Gastrocnemius medialis (tissue), 4 donors: ENCODE measurements around the gene TEKT5. TPM values are rescaled to one million over a fixed set of nuclear protein-coding genes. Genes with fewer than 3 reads are reported as not detected.

Source experiments
- ATAC-seq, 2 donors: fragments of 150-250 bp; one replicate each; pipeline ENCODE4 v1.9.1; 2016
- DNase-seq, 2 donors: peaks; one replicate each; pipeline ENCODE4 v3.0.0-alpha.2; 2019
- H3K27ac ChIP-seq, 4 donors: fragments of 200-600 bp; sonication (generic); 1 replicate in 1 of 4; 2 replicates in 3 of 4; pipeline ENCODE4 v1.5.1; 2016 to 2018; ENCODE audit warnings: mild to moderate bottlenecking in 2 of 4, moderate library complexity in 1 of 4
- H3K27me3 ChIP-seq, 3 donors: fragments of 200-600 bp; sonication (generic) in 2 of 3; 1 replicate in 1 of 3; 2 replicates in 2 of 3; pipeline versions ENCODE4 v1.5.1 to v1.6.0; 2016 to 2019; ENCODE audit warnings: mild to moderate bottlenecking in 1 of 3, moderate library complexity in 1 of 3
- H3K36me3 ChIP-seq, 2 donors: fragments of 200-600 bp; sonication (generic) in 1 of 2; one replicate each; pipeline ENCODE4 v1.5.1; 2017 to 2018
- H3K4me1 ChIP-seq, 2 donors: fragments of 200-600 bp; sonication (generic) in 1 of 2; one replicate each; pipeline ENCODE4 v1.5.1; 2016 to 2017; ENCODE audit warnings: mild to moderate bottlenecking in 2 of 2
- H3K4me3 ChIP-seq, 4 donors: fragments of 200-600 bp; sonication (generic) in 3 of 4; 1 replicate in 1 of 4; 2 replicates in 3 of 4; pipeline ENCODE4 v1.5.1; 2016 to 2019; ENCODE audit warnings: mild to moderate bottlenecking in 2 of 4
- H3K9me3 ChIP-seq, 3 donors: fragments of 200-600 bp; sonication (generic) in 2 of 3; 1 replicate in 1 of 3; 2 replicates in 2 of 3; pipeline ENCODE4 v1.5.1; 2016 to 2019
- POLR2A ChIP-seq, 2 donors: fragments of 450-650 bp; IDR thresholded peaks; one replicate each; pipeline ENCODE4 v1.6.1; 2017; ENCODE audit warnings: antibody characterized with exemption in 2 of 2, mild to moderate bottlenecking in 2 of 2, moderate library complexity in 2 of 2
- in situ Hi-C, 4 donors: fragments of 200-750 bp; cut with MboI; loops; one replicate each; pipeline versions ENCODE4 v1.15.0 to v1.8.0; 2017; ENCODE audit warnings: low sequenced_read_pairs in 4 of 4
- intact Hi-C: fragments of 100-400 bp; cut with DNase I; formaldehyde crosslinking; loops from one replicate; pipeline ENCODE4 v1.15.1; 2023; ENCODE audit warnings: low total_unique reads
- total RNA-seq, 4 donors: library from RNA; depleted of rRNA; stranded (reverse); fragments of >200 nt; gene quantifications; one replicate each; pipeline versions ENCODE4 v1.1.0 to v1.2.3, GENCODE V29; 2016
- TF ChIP-seq, protein P1 (sequence below), 5 experiments: fragments of 450-650 bp in 3 of 5; fragments of 200-600 bp in 2 of 5; sonication (generic) in 2 of 5; IDR thresholded peaks in 4 of 5; conservative IDR thresholded peaks in 1 of 5; 1 replicate in 4 of 5; 2 replicates in 1 of 5; pipeline ENCODE4 v1.5.1; 2016 to 2019; ENCODE audit warnings: antibody characterized with exemption in 5 of 5, mild to moderate bottlenecking in 3 of 5, moderate library complexity in 3 of 5

The TEKT5 gene
- total RNA-seq, 4 donors from 2014 or later: not detected

GRCh38 chr16:10589109-10589508 is 105.6 kb downstream of the TEKT5 start:
- no peak for ATAC-seq
- no peak for DNase-seq

DNA sequence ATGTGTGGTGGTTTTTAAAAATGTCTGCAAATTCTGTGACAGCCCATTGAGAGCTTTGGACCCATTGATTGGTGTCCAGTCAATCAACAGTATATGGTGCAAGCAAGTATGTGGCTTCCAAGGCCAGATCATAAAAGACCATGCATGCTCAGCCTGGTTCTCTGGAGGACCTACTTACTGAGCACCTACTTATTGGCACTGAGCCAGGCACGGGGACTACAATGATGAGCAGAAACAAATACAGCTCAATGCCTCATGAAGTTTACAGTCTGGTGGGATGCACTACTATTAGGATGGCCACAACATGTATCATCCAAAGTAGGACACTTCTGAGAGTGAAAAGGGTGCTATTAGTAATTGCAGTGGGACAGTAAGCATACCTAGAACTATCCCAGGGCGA is 107.1 kb downstream of the TEKT5 start:
- Histone ChIP-seq H3K36me3 (no peaks in the 10 kb centered on the region), H3K27me3 (no peaks in the 10 kb centered on the region), H3K4me1 (no peaks in the 10 kb centered on the region), H3K27ac (no peak overlapping the region), H3K9me3 (no peaks in the 10 kb centered on the region), H3K4me3 (no peak overlapping the region)
- intact Hi-C loops: no loop called here
- DNase-seq (no peak), ATAC-seq (no peak)
- no peak for TF ChIP-seq POLR2A (IDR thresholded peaks at IDR 0.05)
- TF ChIP-seq, protein P1, sequence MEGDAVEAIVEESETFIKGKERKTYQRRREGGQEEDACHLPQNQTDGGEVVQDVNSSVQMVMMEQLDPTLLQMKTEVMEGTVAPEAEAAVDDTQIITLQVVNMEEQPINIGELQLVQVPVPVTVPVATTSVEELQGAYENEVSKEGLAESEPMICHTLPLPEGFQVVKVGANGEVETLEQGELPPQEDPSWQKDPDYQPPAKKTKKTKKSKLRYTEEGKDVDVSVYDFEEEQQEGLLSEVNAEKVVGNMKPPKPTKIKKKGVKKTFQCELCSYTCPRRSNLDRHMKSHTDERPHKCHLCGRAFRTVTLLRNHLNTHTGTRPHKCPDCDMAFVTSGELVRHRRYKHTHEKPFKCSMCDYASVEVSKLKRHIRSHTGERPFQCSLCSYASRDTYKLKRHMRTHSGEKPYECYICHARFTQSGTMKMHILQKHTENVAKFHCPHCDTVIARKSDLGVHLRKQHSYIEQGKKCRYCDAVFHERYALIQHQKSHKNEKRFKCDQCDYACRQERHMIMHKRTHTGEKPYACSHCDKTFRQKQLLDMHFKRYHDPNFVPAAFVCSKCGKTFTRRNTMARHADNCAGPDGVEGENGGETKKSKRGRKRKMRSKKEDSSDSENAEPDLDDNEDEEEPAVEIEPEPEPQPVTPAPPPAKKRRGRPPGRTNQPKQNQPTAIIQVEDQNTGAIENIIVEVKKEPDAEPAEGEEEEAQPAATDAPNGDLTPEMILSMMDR (IDR thresholded peaks at IDR 0.05 in 4 of 5, conservative IDR thresholded peaks at IDR 0.05 in 1 of 5): no peak
- in situ Hi-C loops: no loop called here

More at GRCh38 chr16:10589109-10589508, 105.6 kb downstream of the TEKT5 start:
- H3K27ac ChIP-seq: no peak overlapping the region
- intact Hi-C loops (no loop called here), in situ Hi-C loops (no loop called here)
- no peaks in the 10 kb centered on the region for H3K27me3 ChIP-seq
- no peak overlapping the region for H3K4me3 ChIP-seq
- no peaks in the 10 kb centered on the region for H3K36me3 ChIP-seq
- no peaks in the 10 kb centered on the region for H3K9me3 ChIP-seq
- no peaks in the 10 kb centered on the region for H3K4me1 ChIP-seq
- TF ChIP-seq POLR2A (IDR thresholded peaks at IDR 0.05): no peak
- TF ChIP-seq, protein P1 (IDR thresholded peaks at IDR 0.05 in 4 of 5, conservative IDR thresholded peaks at IDR 0.05 in 1 of 5): no peak

- H3K4me1 ChIP-seq: peaks cover 0 to 6% of the 10 kb centered on the region in 2 donors
- H3K27ac ChIP-seq: no peak overlapping the region
- ATAC-seq (no peak), DNase-seq (no peak)
- no peak overlapping the region for H3K4me3 ChIP-seq
- no peaks in the 10 kb centered on the region for H3K27me3 ChIP-seq
- H3K9me3 ChIP-seq: no peaks in the 10 kb centered on the region
- in situ Hi-C loops: no loop called here
- intact Hi-C loops: no loop called here
- TF ChIP-seq POLR2A (IDR thresholded peaks at IDR 0.05): no peak
- TF ChIP-seq, protein P1 (IDR thresholded peaks at IDR 0.05 in 4 of 5, conservative IDR thresholded peaks at IDR 0.05 in 1 of 5): no peak
- H3K36me3 ChIP-seq: no peaks in the 10 kb centered on the region
Observed at GRCh38 chr16:10584981-10585438, 109.7 kb downstream of the TEKT5 start.

DNA sequence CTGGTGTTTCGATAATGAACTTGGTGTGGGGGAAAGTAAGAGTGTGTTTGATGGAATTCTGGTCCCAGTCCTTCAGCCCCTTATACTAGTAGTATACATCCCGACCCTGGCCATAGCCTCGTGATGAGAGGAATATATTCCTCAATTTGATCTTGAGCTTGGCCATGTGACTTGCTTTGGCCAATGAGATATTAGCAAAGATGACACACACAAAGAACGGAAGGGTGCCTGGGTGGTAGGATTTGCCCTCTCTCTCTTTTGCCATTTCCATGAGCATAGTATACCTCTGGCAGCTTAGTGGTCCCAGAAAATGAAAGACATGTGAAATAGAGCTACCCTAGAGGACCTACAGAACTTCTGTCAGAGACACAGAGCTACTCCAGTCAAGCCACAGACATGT is 111.5 kb downstream of the TEKT5 start:
- TF ChIP-seq, protein P1 (IDR thresholded peaks at IDR 0.05 in 4 of 5, conservative IDR thresholded peaks at IDR 0.05 in 1 of 5): no peak
- TF ChIP-seq POLR2A (IDR thresholded peaks at IDR 0.05): no peak
- Histone ChIP-seq H3K27ac (no peak overlapping the region), H3K4me1 (peaks cover 13 to 22% of the 10 kb centered on the region in 2 donors), H3K27me3 (no peaks in the 10 kb centered on the region), H3K36me3 (no peaks in the 10 kb centered on the region), H3K4me3 (no peak overlapping the region), H3K9me3 (no peaks in the 10 kb centered on the region)
- DNase-seq (no peak), ATAC-seq (no peak)
- intact Hi-C loops: no loop called here
- in situ Hi-C loops: no loop called here

GRCh38 chr16:10581507-10581906 is 113.2 kb downstream of the TEKT5 start:
- Histone ChIP-seq H3K9me3 (no peaks in the 10 kb centered on the region), H3K4me1 (peaks cover 28 to 39% of the 10 kb centered on the region in 2 donors), H3K36me3 (no peaks in the 10 kb centered on the region), H3K4me3 (no peak overlapping the region), H3K27ac (peak overlapping the region; percentile 87 to 93 (median 88)), H3K27me3 (no peaks in the 10 kb centered on the region)
- no peak for DNase-seq
- TF ChIP-seq POLR2A (IDR thresholded peaks at IDR 0.05): no peak
- TF ChIP-seq, protein P1 (IDR thresholded peaks at IDR 0.05 in 4 of 5, conservative IDR thresholded peaks at IDR 0.05 in 1 of 5): no peak
- in situ Hi-C loops: no loop called here
- intact Hi-C loops: loop anchor here (2.0 kb wide), 2 partner anchors 23 to 337 kb away; no protein-coding TSS in a partner anchor
- ATAC-seq: no peak
